ENCODE measurements around the gene BFSP2. TPM values are rescaled to one million over a fixed set of nuclear protein-coding genes. Genes with fewer than 3 reads are reported as not detected.

BFSP2 gene
- total and polyA plus RNA-seq, 2 of the 4 experiments (the other 2 are of a cell fraction) = not detected

DNA sequence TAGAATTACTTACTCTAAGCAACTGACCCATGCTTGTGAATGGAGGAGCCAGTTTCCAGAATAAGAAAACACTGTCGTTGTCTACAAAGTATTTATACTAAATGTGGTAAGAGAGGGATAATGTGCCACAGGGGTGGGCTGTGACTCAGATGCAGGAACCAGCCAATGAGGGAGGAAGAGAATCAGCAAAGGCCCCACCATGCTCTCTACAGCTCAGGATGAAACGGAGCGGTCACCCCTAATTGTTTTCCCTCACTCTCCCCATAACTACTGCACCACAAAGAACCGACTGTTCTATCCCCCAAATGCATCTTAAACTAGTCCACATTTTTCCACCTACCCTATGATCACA lies 44.5 kb downstream of the BFSP2 start (continued):
- TF ChIP-seq BHLHE40 (IDR thresholded peaks at IDR 0.05; ENCODE audit: low read depth, low read length) = no peak
- TF ChIP-seq, protein P1, sequence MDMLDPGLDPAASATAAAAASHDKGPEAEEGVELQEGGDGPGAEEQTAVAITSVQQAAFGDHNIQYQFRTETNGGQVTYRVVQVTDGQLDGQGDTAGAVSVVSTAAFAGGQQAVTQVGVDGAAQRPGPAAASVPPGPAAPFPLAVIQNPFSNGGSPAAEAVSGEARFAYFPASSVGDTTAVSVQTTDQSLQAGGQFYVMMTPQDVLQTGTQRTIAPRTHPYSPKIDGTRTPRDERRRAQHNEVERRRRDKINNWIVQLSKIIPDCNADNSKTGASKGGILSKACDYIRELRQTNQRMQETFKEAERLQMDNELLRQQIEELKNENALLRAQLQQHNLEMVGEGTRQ (IDR thresholded peaks at IDR 0.05; ENCODE audit: low read depth, low read length) = no peak
- TF ChIP-seq MAZ (IDR thresholded peaks at IDR 0.05; ENCODE audit: borderline replicate concordance, low read depth, low read length) = no peak
- no peak for TF ChIP-seq CEBPB (IDR thresholded peaks at IDR 0.05; ENCODE audit: low read depth, low read length)

DNA sequence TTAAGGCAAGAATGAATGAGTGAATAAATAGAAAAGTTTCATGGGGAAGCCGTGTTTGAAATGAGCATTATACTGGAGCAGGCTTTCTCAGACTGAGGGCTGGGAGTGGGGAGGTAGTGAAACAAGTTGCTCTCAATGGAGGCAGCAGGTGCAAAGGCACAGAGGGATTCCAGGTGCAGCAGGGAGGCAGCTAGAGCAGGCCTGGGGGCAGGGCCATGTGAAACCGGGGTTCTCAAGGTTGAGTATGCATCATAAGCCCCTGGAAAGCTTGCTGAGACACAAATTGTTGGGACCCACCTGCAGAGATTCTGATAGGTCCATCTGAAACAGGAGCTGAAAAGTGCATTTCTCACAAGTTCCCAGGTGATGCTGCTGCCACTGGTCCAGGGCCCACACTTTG lies 45.3 kb downstream of the BFSP2 start:
- ATAC-seq (ENCODE audit: low read depth) = no peak
- Histone ChIP-seq H2AK5ac (ENCODE audit: low read depth, low read length) (no peak overlapping the region), H2BK15ac (ENCODE audit: low read depth, low read length) (no peak overlapping the region), H4K5ac (ENCODE audit: low read depth, low read length) (no peak overlapping the region), H3K18ac (ENCODE audit: low read depth, low read length) (no peak overlapping the region), H3K56ac (ENCODE audit: extremely low read depth, insufficient read depth, low read length) (no peak overlapping the region), H3K9ac (ENCODE audit: low read depth, low read length) (no peak overlapping the region), H3K4me1 (ENCODE audit: control insufficient read depth, insufficient read depth, low read length) (no peaks in the 10 kb centered on the region), H3K27me3 (ENCODE audit: control insufficient read depth, insufficient read depth, low read length) (peaks cover 8% of the 10 kb centered on the region), H2AK9ac (replicated peaks; ENCODE audit: low read depth, low read length, poor library complexity) (no peak overlapping the region), H3K23ac (ENCODE audit: low read depth, low read length) (no peak overlapping the region), H2BK120ac (ENCODE audit: low read depth, low read length) (no peak overlapping the region), H2BK5ac (ENCODE audit: low read depth, low read length, poor library complexity, severe bottlenecking) (no peak overlapping the region), H3K79me1 (ENCODE audit: low read depth in 1 of 2, low read length in 2 of 2) (no peaks in the 10 kb centered on the region), H3K27ac (ENCODE audit: insufficient read depth, low read length) (no peak overlapping the region), H3K4me3 (ENCODE audit: insufficient read depth, low read depth, low read length) (no peak overlapping the region), H4K20me1 (ENCODE audit: insufficient read depth, low read length) (no peaks in the 10 kb centered on the region), H4K91ac (ENCODE audit: insufficient read depth, low read depth, low read length) (no peak overlapping the region), H3K4ac (ENCODE audit: low read depth, low read length) (no peak overlapping the region), H3K4me2 (ENCODE audit: low read depth, low read length) (no peak overlapping the region), H3K9me1 (ENCODE audit: insufficient read depth, low read length) (peaks cover 3% of the 10 kb centered on the region; the same call in 1 of the 2 replicates), H3K36me3 (ENCODE audit: control insufficient read depth, insufficient read depth, low read length) (no peaks in the 10 kb centered on the region), H3K14ac (replicated peaks; ENCODE audit: low read depth, low read length) (no peak overlapping the region), H3K9me3 (ENCODE audit: control insufficient read depth, insufficient read depth, low read length) (no peaks in the 10 kb centered on the region), H2AFZ (replicated peaks; ENCODE audit: low read length, poor library complexity) (no peak overlapping the region), H2BK20ac (ENCODE audit: low read depth, low read length) (no peak overlapping the region), H4K8ac (ENCODE audit: low read depth in 2 of 2, low read length in 2 of 2) (no peak overlapping the region)
- no peak for DNase-seq
- intact Hi-C loops (cut with micrococcal nuclease) = loop anchor here (10.0 kb wide), 1 partner anchor 470 kb away; no protein-coding TSS in a partner anchor
- ChIA-PET CTCF (no interaction called here), POLR2A (ENCODE audit: unreplicated experiment) (no interaction called here)
- TF ChIP-seq RFX5 (IDR thresholded peaks at IDR 0.05; ENCODE audit: low read depth, low read length) = no peak
- no peak for TF ChIP-seq MXI1 (IDR thresholded peaks at IDR 0.05; ENCODE audit: borderline replicate concordance, low read depth, low read length)
- TF ChIP-seq, protein P2, sequence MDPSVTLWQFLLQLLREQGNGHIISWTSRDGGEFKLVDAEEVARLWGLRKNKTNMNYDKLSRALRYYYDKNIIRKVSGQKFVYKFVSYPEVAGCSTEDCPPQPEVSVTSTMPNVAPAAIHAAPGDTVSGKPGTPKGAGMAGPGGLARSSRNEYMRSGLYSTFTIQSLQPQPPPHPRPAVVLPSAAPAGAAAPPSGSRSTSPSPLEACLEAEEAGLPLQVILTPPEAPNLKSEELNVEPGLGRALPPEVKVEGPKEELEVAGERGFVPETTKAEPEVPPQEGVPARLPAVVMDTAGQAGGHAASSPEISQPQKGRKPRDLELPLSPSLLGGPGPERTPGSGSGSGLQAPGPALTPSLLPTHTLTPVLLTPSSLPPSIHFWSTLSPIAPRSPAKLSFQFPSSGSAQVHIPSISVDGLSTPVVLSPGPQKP (IDR thresholded peaks at IDR 0.05; ENCODE audit: borderline replicate concordance, low read depth, low read length) = no peak
- no peak for TF ChIP-seq FOS (IDR thresholded peaks at IDR 0.05; ENCODE audit: low read depth, low read length)
- no peak for TF ChIP-seq POLR2A (IDR thresholded peaks at IDR 0.05; ENCODE audit: low read depth, low read length)
- no peak for TF ChIP-seq CHD1 (IDR thresholded peaks at IDR 0.05; ENCODE audit: low read depth, low read length)
- TF ChIP-seq, protein P1 (IDR thresholded peaks at IDR 0.05; ENCODE audit: low read depth, low read length) = no peak
- TF ChIP-seq MAZ (IDR thresholded peaks at IDR 0.05; ENCODE audit: borderline replicate concordance, low read depth, low read length) = no peak
- TF ChIP-seq RAD21 (IDR thresholded peaks at IDR 0.05; ENCODE audit: low read length) = no peak
- dilution Hi-C loops (cut with HindIII; ENCODE audit: low sequenced_read_pairs, unreplicated experiment) = no loop called here
- in situ Hi-C loops (cut with MboI; ENCODE audit: low sequenced_read_pairs) = no loop called here
- 92% methylated on average over 2 of the region's 2 CpGs; no CpG with 5 or more reads in 1 of the 2 experiments for WGBS, 2 experiments (ENCODE audit: extremely low coverage in 2 of 2, insufficient read length in 1 of 2)
- no TSS peak for BruUV-seq (replicated peaks)
